Fibroblast of villous mesenchyme (primary cell): ENCODE data around the gene UNG. TPM values are rescaled to one million over a fixed set of nuclear protein-coding genes. Genes with fewer than 3 reads are reported as not detected.

Experiments
- DNase-seq: peaks from one replicate; pipeline ENCODE4 v3.0.0-alpha.2; 2010; ENCODE audit warnings: low read depth
- H3K4me3 ChIP-seq: 2 replicates; pipeline ENCODE4 v1.5.1; 2011; ENCODE audit warnings: low read depth, mild to moderate bottlenecking, low read length
- total RNA-seq: library from RNA; depleted of rRNA; stranded (reverse); fragments of >200 nt; gene quantifications from 2 replicates; pipeline ENCODE4 v1.2.3, GENCODE V29; 2012
- TF ChIP-seq, protein P1 (sequence below): IDR thresholded peaks from 2 replicates; pipeline ENCODE4 v1.5.1; 2012; ENCODE audit warnings: low read depth, mild to moderate bottlenecking, low read length; ENCODE audit not compliant: insufficient read depth

UNG gene
- total RNA-seq, 1 donor = 31.5 TPM

GRCh38 chr12:109120095-109120494 is 22.7 kb downstream of the UNG start:
- no peak overlapping the region for H3K4me3 ChIP-seq
- DNase-seq = no peak
- TF ChIP-seq, protein P1, sequence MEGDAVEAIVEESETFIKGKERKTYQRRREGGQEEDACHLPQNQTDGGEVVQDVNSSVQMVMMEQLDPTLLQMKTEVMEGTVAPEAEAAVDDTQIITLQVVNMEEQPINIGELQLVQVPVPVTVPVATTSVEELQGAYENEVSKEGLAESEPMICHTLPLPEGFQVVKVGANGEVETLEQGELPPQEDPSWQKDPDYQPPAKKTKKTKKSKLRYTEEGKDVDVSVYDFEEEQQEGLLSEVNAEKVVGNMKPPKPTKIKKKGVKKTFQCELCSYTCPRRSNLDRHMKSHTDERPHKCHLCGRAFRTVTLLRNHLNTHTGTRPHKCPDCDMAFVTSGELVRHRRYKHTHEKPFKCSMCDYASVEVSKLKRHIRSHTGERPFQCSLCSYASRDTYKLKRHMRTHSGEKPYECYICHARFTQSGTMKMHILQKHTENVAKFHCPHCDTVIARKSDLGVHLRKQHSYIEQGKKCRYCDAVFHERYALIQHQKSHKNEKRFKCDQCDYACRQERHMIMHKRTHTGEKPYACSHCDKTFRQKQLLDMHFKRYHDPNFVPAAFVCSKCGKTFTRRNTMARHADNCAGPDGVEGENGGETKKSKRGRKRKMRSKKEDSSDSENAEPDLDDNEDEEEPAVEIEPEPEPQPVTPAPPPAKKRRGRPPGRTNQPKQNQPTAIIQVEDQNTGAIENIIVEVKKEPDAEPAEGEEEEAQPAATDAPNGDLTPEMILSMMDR = no peak

GRCh38 chr12:109120557-109120956 is 23.2 kb downstream of the UNG start:
- no peak overlapping the region for H3K4me3 ChIP-seq
- no peak for DNase-seq
- TF ChIP-seq, protein P1 = no peak

DNA sequence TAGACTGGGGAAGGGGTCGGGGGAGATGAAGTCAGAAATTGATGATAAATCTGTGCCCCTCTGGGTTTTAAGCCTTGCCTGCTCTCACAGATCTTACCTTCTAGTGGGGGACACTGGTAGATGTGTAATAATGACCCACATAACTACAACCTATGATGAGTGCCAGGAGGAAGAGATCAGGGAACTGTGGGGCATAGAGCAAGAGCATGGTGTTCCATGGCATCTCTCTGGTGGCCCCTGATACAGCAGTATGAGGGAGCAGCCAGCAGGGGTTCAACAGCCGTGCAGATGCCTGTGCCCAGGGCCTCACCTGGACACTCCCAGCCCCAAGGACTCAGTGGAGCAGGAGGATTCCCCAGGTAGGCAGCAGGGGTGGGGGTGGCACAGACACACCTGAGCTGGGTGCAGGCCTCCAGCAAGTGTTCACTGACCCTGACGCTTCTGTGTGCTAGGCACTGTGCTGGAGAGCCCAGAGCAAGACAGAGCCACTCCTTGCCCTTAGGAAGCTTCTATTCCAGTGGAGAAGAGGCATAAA is 24.0 kb downstream of the UNG start:
- no peak for DNase-seq
- no peak overlapping the region for H3K4me3 ChIP-seq
- TF ChIP-seq, protein P1 = no peak

DNA sequence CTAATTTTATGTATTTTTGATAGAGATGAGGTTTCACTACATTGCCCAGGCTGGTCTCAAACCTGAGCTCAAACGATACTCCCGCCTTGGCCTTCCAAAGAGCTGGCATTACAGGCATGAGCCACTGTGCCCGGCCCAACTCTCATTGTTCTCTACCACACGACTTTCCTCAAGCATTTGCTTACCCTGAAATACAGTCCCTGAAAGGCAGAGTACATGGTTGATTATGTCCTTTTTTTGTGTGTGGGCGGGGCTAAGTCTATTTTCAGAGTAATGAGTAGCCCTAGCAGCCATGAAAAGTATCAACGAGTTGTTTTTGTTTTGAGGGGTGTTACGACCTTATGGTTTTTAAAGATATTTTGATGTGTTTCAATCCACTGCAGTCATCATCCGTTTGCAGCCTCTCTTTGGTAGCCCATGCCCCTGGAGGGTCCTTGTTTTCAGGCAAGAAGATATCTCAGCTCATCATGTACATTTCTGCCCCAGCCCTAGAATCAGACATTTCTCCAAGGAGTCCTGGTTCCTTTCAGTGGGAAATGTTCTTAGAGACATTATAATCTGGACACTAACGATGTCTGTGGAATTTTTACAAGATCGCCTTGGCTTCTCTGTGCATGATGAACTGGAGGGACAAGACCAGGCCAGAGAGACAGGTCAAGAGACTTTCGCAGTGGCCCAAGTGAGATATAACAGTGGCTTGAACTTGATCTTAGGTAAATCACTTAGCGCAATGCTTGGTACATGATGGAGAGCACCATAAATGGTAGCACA is 27.7 kb downstream of the UNG start:
- no peak for DNase-seq
- TF ChIP-seq, protein P1 = no peak
- H3K4me3 ChIP-seq = no peak overlapping the region

DNA sequence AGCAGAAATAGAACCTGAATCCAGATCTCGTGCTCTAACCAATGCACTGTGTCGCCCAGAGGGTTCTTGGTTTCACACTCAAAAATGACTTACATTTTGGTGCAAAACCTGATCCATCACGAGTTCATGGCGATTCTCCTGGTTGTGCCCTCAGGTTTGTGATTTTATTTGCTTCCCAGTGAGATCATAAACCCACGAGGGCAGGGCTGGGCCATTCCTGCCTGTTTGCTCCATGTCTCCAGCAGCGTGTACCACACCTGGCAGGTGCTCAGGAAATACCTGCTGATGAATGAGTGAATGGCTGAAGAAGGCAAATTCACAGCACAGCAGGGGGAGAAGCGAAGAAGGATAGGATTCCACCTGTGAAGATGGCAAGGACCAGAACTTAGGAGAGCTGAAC is 28.4 kb downstream of the UNG start:
- H3K4me3 ChIP-seq = no peak overlapping the region
- no peak for DNase-seq
- TF ChIP-seq, protein P1 = no peak

GRCh38 chr12:109126784-109127183 is 29.4 kb downstream of the UNG start:
- H3K4me3 ChIP-seq = no peak overlapping the region
- TF ChIP-seq, protein P1 = no peak
- DNase-seq = peak; percentile 19
